GM13977 (cell line): ENCODE measurements around the gene NKD2.

Experiments used
- DNase-seq: peaks from one replicate; pipeline ENCODE4 v3.0.0; 2012; ENCODE audit warnings: low spot score
- CTCF ChIP-seq: IDR thresholded peaks from 2 replicates; pipeline ENCODE4 v1.5.1; 2012; ENCODE audit warnings: mild to moderate bottlenecking, control low read depth; ENCODE audit not compliant: insufficient read depth; ENCODE audit errors: extremely low read depth, missing control alignments
- in situ Hi-C: fragments of 300-500 bp; cut with MboI; formaldehyde crosslinking; loops from one replicate; pipeline ENCODE4 v1.12.0; 2022; ENCODE audit warnings: low sequenced_read_pairs, low pct_unique_long_range_greater_than_20kb, mixed read lengths, inconsistent platforms; ENCODE audit not compliant: unreplicated experiment

NKD2 gene

GRCh38 chr5:1068895-1069719, 60.5 kb downstream of the NKD2 start:
- TF ChIP-seq CTCF: no peak
- in situ Hi-C loops: no loop called here
- DNase-seq: no peak

- DNase-seq: no peak
- in situ Hi-C loops: no loop called here
- TF ChIP-seq CTCF: no peak
These were observed 61.1 kb downstream of the NKD2 start for GRCh38 chr5:1069720-1070088.

GRCh38 chr5:1073239-1074102, 64.9 kb downstream of the NKD2 start:
- DNase-seq: no peak
- no peak for TF ChIP-seq CTCF
- in situ Hi-C loops: no loop called here

- in situ Hi-C loops: no loop called here
- DNase-seq: no peak
- TF ChIP-seq CTCF: no peak
These were observed 65.6 kb downstream of the NKD2 start for GRCh38 chr5:1074226-1074625.

- DNase-seq: no peak
These were observed 66.4 kb downstream of the NKD2 start for GRCh38 chr5:1074816-1075554.

More at GRCh38 chr5:1074816-1075554, 66.4 kb downstream of the NKD2 start:
- in situ Hi-C loops: no loop called here
- no peak for TF ChIP-seq CTCF
